ENCODE data around the gene TRIP11.

The TRIP11 gene

DNA sequence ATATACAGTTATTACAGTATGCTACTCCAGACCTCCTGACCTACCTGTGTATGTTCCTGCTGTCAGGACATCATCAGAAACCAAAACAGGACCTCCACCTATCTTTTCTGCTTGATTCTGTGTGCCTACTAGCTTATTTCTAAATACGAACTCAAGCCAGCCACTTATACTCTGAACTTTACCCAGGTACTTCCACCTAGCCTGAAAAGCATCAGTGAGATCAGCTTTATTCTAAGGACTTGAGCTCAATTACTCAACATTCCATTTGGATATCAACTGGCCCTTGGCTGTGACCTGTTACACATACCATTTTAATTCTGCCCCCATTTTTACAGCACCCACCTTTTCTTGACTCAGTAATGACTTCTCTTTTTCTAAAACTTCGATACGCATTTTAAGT is 29.2 kb downstream of the TRIP11 start:
- DNase-seq (ENCODE audit: low read depth in 2 of 2): no peak

GRCh38 chr14:92009604-92010003 is 30.3 kb downstream of the TRIP11 start:
- DNase-seq (ENCODE audit: low read depth in 2 of 2): no peak

- no peak for DNase-seq (ENCODE audit: low read depth in 2 of 2)
Measured at GRCh38 chr14:92005019-92005418, 34.8 kb downstream of the TRIP11 start.

- no peak for DNase-seq (ENCODE audit: low read depth in 2 of 2)
Measured at GRCh38 chr14:92004062-92004461, 35.8 kb downstream of the TRIP11 start.

DNA sequence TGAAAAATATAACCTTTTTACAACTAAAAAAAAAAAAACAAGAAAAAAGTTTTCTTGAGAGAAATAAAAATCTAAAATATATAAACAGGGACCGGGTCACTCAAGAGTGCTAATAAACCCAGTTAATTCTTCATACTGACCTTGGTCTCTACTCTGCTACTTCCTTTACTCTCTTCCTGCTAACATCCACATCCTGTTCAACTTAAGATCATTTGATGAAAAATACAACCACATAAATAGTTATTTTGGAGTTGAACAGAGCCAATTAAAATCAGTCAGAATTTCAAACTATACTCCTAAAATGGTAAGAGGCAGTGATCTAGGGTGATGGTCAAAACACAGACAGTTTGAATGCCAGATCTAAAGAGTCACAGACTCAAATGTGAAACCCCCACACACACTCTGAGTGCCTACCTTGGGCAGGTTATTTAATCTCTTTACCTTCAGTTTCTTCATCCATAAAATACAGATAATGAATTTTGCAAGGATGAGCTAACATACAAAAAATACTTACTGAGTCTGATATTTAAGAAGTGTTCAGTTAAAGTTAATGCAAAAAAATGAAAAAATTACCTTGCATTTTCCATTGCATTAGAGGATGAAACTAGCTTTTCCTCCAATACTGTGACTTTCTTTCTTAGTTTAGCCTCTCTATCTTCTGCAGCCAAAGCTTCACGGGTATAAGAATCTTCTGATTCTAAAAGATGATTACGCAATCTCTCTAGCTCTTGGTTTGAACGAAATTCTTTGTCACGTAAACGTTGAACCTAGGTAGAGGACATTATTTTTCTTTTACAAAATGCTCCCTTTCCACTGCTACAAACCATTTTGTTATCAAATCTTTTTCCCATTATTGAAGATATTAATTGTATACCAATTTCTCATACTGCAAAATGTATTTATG is 40.9 kb downstream of the TRIP11 start:
- DNase-seq (ENCODE audit: low read depth in 2 of 2): no peak

DNA sequence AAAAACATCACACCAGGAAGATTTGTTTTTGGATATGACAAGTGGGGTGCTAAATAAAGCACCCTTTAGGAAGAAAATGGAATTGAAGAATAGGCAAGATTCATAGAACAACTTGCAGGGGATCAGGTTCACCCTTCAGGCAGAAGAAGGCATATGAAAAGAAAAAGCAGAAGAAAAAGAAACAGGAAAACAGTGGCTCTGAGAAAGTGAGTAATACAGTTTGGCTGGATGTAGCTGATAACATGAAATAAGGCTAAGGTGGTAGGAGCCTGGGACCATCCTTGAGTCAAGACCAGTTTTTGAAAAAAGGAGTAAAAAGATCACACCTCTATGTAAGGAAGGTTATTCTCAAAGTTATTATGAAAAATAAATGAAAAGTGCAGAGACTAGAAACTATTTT is 42.4 kb downstream of the TRIP11 start:
- no peak for DNase-seq (ENCODE audit: low read depth in 2 of 2)

- no peak for DNase-seq (ENCODE audit: low read depth in 2 of 2)
Measured at GRCh38 chr14:91996948-91997371, 42.9 kb downstream of the TRIP11 start.

GRCh38 chr14:91987192-91987591 is 52.7 kb downstream of the TRIP11 start:
- DNase-seq (ENCODE audit: low read depth in 2 of 2): no peak

DNA sequence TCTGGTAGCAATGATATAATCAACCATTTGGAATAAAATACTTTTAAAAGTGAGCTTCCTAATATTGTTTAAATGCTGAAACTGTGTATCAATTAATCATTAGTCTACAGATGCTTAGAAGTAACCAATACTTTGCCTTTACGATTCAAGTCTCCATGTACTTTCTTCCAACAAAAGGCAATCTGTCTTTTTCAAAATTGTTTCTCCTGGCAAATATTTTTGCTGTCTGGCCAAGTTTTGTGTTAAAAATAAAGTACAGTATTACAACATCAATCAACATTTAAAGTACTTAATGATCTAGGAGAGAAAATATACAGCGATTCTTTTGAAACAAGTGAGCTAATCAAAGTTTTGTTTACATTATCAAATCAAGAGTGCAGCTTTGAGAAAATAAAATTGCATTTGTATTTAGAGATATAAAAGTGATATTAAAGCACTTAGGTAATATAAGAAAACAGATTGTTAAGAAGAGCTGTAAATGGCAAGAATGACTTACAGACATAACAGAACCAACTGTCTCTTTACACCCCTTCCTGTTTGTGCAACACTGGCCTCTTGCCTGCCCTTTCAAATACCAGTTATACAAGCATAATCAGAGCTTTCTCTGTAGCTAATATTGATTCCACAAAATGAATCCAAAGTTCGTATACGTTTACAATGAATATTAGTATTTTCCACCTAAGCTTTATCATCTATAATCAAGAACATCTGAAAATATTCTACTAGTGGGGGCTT is 54.2 kb downstream of the TRIP11 start:
- no peak for DNase-seq (ENCODE audit: low read depth in 2 of 2)

- DNase-seq (ENCODE audit: low read depth in 2 of 2): no peak
Measured at GRCh38 chr14:91985008-91985407, 54.9 kb downstream of the TRIP11 start.

DNA sequence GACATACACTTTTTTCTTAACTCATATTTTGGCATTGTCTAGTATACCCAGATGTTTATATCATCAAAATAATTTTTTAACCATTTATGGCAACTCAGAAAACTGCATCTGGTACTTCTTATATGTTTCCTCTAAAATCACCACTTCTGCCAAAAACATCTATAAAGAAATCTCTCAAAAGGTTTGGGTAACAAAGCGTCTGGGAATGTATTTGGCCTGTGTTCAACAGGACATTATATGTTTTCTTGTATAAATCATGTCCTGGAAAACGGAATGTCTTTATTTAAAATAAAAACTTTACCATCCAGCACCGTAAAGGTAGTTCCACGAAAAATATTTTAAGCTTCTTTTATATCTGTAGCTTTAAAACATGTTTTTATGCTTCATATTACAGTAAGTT is 56.3 kb downstream of the TRIP11 start:
- no peak for DNase-seq (ENCODE audit: low read depth in 2 of 2)

- DNase-seq (ENCODE audit: low read depth in 2 of 2): no peak
Measured at GRCh38 chr14:91980157-91980556, 59.7 kb downstream of the TRIP11 start.

GRCh38 chr14:91977884-91978283 is 62.0 kb downstream of the TRIP11 start:
- no peak for DNase-seq (ENCODE audit: low read depth in 2 of 2)

DNA sequence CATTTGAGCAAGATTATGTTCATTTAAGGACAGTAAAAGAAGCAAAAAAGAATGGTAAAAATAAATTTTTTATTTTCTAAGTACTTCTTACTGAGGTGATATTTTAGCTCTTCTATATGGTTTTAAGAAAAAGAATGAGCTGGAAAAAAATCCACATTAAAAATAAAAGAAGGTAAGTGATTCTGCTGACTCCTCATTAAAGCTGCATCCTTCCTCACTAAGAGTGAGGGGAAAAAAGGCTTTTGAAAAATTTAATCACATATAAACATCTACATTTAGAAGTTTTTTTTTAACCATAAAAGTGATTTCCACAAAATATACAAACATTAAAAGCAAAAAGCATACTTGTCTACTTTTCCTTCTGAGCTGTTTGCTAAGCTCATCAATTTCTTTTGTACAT is 64.1 kb downstream of the TRIP11 start:
- DNase-seq (ENCODE audit: low read depth in 2 of 2): no peak

DNA sequence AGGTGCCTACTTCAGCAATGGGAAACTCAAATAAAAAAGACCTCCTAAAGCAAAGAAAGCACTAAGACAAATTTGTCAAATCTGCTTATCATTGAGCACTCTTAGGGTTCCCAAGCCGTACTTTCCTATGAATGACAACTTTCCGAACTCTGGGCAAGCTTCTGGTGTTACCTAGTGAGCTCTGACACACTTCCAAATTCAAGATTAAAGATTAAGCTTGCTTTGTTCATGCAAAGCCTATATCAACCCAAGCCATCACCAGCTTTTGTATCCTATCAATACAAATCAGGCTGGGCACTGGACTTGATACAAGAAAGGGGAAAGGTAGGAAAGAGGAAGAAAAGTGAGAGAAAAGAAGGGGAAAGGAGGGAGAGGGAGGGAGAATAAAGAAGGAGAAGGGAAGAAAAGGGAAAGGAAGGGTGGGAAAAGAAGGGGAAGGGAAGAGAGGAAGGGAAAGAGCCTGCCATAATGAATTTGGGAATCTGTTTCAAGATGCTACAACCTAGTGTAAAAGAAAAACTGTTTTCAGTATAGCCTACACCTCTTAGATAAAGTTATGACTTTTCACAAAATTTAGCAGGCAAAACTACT is 68.6 kb downstream of the TRIP11 start:
- DNase-seq (ENCODE audit: low read depth in 2 of 2): no peak

DNA sequence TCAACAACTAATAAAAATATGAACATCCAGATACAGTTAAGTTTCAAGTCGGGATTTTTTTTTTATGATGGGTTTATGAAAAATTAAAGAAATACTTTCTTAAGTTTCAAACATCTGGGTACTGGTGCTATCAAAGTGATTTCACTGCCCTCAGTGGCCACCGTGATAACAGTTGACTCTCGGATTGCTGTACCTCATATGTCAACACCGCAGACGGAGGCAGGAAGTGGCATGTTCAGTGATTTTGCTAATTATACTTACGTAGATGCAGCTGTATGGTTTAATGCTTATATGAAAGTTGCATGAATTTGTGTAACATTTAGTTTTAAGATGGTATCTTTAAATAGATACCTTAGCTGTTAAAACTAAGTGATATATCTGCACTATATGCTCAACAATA is 71.6 kb downstream of the TRIP11 start:
- no peak for DNase-seq (ENCODE audit: low read depth in 2 of 2)

GRCh38 chr14:91964724-91965123 is 75.1 kb downstream of the TRIP11 start:
- DNase-seq (ENCODE audit: low read depth in 2 of 2): no peak

DNA sequence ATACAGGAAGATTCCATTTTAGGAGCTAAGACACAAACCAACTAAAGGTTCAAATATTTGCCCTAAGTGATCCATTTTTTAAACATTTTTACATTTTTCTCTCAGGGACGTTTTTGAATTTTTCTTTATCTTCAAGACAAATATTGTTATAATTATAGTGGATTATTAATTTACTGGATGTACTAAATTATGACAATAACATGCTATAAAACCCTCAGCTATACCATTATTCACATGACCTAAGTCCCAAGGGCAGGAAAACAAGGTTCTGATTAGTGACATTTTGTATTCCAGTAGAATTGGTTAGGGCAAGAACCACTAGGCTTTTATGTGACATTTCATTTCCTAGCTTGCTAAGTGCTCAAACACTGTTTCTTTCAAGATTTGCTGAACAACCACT is 75.8 kb downstream of the TRIP11 start:
- DNase-seq (ENCODE audit: low read depth in 2 of 2): no peak

GRCh38 chr14:91963465-91963864 is 76.4 kb downstream of the TRIP11 start:
- no peak for DNase-seq (ENCODE audit: low read depth in 2 of 2)

GRCh38 chr14:91961297-91962220 is 78.3 kb downstream of the TRIP11 start:
- no peak for DNase-seq (ENCODE audit: low read depth in 2 of 2)

GRCh38 chr14:91957876-91958313 is 82.0 kb downstream of the TRIP11 start:
- DNase-seq (ENCODE audit: low read depth in 2 of 2): no peak

DNA sequence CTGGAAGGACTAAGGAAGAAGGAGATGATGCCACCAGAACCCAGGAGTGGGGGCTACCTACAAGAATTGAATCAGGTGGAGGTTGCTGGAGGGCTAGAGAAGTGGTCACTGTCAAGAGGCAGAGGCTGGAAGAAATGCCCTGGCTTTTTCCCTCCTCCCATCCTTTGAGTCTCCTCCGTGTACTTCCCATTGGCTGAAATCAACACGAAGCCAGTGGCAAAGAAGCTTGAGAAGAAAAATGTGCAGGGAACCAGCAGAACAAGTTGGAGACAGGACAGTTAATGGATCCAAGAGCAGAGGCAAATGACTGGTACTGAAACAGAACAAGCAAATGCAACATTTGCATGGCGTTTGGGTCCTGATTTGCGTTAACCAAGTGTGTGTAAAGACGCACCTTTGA is 83.2 kb downstream of the TRIP11 start:
- DNase-seq (ENCODE audit: low read depth in 2 of 2): no peak

Measured in stimulated activated CD4-positive, alpha-beta T cell treated with anti-CD3 and anti-CD28 coated beads, Interleukin-1b, Interleukin-23, amount 100 ng/mL, for 1 hour (primary cell).